GM13977 (cell line): ENCODE measurements around the gene FLOT2.
A peak's percentile ranks its signal among the peaks of the same experiment; 100 is the strongest.

Experiments
- DNase-seq: peaks from one replicate; pipeline ENCODE4 v3.0.0; 2012; ENCODE audit warnings: low spot score
- in situ Hi-C: fragments of 300-500 bp; cut with MboI; formaldehyde crosslinking; loops from one replicate; pipeline ENCODE4 v1.12.0; 2022; ENCODE audit warnings: low sequenced_read_pairs, low pct_unique_long_range_greater_than_20kb, mixed read lengths, inconsistent platforms; ENCODE audit not compliant: unreplicated experiment
- TF ChIP-seq, protein P1 (sequence below): IDR thresholded peaks from 2 replicates; pipeline ENCODE4 v1.5.1; 2012; ENCODE audit warnings: mild to moderate bottlenecking, control low read depth; ENCODE audit not compliant: insufficient read depth; ENCODE audit errors: extremely low read depth, missing control alignments

Gene FLOT2

DNA sequence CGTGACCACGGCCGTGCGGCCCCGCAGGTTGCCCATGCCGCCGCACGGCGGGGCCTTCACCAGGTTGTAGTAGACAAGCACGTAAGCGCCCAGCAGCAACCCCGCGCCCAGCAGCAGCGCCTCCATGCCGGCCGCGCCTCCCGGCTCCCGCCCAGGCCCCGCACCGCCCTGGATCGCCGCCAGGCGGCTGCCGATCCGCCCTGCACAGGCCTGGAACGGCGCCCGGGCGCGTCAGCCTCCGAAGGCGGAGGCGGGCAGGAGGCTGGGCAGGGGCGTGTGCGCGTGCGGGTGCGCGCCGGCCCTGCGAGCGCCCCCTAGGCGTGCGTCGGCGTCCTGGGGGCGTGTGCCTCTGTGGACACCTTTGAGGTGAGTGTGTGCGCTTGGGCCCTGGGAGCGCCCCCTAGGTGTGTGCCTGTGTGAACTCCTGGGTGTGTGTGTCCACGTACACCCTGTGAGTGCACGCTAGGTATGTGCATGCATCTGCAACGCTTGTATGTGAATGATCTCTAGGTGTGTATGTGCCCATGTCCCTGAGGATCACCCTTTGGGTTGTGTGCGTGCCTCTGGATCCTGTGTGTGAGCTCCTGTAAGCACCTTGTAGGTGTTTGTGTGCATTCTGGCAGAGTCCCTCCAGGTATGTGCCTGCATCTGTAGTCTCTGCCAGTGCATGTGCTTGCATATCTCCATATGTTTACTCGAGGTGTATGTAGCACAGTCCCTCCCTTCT, 5.4 kb upstream of the FLOT2 start, which contains the start of gene DHRS13:
TSS of gene DHRS13 (minus strand) at position 261 of the 727 bp plus-strand sequence. CDS start at position 126, 135 bp downstream.
- TF ChIP-seq, protein P1, sequence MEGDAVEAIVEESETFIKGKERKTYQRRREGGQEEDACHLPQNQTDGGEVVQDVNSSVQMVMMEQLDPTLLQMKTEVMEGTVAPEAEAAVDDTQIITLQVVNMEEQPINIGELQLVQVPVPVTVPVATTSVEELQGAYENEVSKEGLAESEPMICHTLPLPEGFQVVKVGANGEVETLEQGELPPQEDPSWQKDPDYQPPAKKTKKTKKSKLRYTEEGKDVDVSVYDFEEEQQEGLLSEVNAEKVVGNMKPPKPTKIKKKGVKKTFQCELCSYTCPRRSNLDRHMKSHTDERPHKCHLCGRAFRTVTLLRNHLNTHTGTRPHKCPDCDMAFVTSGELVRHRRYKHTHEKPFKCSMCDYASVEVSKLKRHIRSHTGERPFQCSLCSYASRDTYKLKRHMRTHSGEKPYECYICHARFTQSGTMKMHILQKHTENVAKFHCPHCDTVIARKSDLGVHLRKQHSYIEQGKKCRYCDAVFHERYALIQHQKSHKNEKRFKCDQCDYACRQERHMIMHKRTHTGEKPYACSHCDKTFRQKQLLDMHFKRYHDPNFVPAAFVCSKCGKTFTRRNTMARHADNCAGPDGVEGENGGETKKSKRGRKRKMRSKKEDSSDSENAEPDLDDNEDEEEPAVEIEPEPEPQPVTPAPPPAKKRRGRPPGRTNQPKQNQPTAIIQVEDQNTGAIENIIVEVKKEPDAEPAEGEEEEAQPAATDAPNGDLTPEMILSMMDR: peak; percentile 86
- peak; percentile 96 for DNase-seq
- in situ Hi-C loops: no loop called here

DNA sequence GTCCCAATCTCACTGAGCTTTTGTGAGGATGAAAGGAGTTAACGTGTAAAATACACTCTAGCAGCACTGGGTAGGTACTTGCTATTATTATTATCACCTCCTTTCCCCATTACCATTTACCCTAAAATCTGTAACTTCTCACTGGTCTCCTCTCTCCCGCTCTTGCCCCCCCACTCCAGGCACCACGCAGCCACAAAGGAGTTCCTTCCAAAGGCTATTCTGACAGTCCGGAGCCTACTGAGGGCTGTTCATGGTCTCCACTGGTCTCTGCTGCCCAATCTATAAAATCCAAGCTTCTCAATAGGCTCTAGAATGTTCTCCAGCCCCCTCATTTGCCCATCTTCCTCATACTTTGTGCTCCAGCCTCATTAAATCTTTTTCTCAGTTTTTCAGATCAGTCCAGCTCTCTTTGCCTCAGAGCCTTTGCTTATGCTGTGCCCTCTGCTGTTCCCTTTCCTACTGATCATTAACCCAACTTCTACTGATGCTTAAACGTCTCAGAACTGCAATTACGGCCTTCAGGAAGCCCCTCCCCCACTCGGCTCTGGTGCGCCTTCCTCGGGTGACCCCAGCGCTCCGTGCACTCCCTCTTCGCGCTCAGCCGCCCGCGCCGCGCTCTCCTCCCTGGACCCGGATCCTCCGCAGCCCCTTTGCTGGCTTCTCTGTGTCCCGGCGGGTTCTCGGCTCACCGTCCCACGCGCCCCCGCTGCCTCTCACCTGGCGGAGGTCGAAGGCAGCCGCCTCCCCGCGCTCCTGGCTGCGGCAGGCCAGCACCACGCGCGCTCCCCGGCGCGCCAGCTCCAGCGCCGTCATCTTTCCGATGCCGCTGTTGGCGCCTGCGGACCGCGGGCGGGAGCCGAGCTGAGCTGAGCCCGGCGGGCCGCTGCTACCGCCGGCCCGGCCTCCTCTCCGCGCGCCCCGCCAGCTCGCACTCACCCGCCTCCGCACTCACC, 4.6 kb upstream of the FLOT2 start:
- peak; percentile 67 for DNase-seq
- TF ChIP-seq, protein P1: no peak
- in situ Hi-C loops: no loop called here

DNA sequence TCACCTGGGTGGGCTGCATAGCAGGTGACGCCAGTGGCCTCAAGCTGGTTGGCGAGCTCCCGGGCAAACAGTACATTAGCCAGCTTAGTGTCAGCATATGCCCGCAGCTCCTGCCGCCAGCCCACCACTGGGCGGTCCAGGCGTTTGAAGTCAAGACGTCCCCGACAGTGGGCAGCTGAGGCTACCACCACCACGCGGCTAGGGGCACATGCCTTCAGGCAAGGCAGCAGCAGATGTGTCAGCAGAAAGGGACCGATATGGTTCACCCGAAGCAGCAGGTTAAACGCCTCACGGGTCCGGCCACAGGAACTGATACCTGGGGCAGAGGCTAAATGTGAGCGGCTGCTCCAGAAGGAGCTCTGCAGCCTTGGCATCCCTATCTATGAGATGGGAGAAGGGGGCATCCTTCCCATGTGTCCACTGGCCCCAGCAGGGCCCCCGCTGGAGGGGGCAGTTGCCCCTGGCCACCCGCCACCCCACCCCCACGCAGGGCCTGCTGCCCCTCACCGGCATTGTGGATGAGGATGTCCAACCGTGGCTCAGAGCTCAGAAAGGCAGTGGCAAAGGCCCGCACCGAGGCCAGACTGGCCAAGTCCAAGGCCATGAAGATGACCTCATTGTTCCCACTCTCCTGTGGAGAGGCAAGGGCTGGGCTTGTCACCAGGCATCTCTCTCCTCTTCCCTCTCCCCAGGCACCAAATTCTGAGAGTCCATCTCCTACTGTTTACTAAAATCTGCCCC, 3.6 kb upstream of the FLOT2 start:
- TF ChIP-seq, protein P1: no peak
- DNase-seq: no peak
- in situ Hi-C loops: no loop called here

DNA sequence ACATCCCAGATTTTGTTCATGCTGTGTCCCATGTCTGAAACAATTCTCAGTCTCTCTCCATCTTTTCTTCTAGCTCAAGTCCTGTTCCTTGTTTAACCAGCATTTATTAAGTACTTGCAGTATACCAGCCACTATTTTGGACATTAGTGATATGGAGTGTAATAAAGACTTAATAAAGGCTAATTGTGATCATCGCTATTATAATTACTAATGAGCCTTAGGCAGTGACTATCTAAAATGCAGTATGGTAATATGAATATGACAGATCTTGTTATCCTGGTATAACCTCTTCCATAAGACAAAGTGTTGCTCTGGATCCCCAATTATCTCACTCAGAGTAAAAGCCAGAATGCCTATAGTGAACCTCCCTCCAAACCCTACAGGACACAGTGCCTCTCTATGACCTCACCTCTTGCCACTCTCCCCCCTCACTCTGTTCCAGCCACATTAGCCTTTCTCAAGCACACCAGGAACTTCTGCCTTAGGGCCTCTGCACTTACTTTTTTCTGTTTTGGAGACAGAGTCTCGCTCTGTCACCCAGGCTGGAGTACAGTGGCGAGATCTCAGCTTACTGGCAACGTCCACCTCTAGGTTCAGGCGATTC, 1.8 kb upstream of the FLOT2 start:
- in situ Hi-C loops: no loop called here
- TF ChIP-seq, protein P1: no peak
- no peak for DNase-seq

- no peak for DNase-seq
- in situ Hi-C loops: no loop called here
- TF ChIP-seq, protein P1: no peak
These were observed 1.0 kb upstream of the FLOT2 start for GRCh38 chr17:28898527-28898955.
